Neural cell (in vitro differentiated cells): Measurements from ENCODE around the gene GCNT2.

Source experiments
- EP300 ChIP-seq: fragments of 450-650 bp; conservative IDR thresholded peaks from 2 replicates; pipeline ENCODE4 v1.6.1; 2014; ENCODE audit warnings: antibody characterized with exemption, mild to moderate bottlenecking, moderate library complexity; ENCODE audit not compliant: poor library complexity, severe bottlenecking
- EZH2 ChIP-seq: fragments of 200-600, 300-800 bp; shearing (Covaris generic), sonication (generic); IDR thresholded peaks from 2 replicates; pipeline ENCODE4 v1.6.1; 2014; ENCODE audit warnings: antibody characterized with exemption, low read length, borderline replicate concordance, mild to moderate bottlenecking; ENCODE audit not compliant: insufficient read depth, poor library complexity, severe bottlenecking
- MXI1 ChIP-seq: fragments of 450-650 bp; conservative IDR thresholded peaks from 2 replicates; pipeline ENCODE4 v1.6.1; 2014; ENCODE audit warnings: antibody characterized with exemption, mild to moderate bottlenecking; ENCODE audit not compliant: poor library complexity, severe bottlenecking
- POLR2AphosphoS5 ChIP-seq: IDR thresholded peaks from 2 replicates; pipeline ENCODE4 v1.6.1; 2012
- TF ChIP-seq, protein P1 (sequence below): fragments of 450-650 bp; IDR thresholded peaks from 2 replicates; pipeline ENCODE4 v1.5.1; 2014; ENCODE audit warnings: antibody characterized with exemption, mild to moderate bottlenecking, moderate library complexity; ENCODE audit not compliant: poor library complexity, severe bottlenecking
- TF ChIP-seq, protein P2 (sequence below): IDR thresholded peaks from 2 replicates; pipeline ENCODE4 v1.6.1; 2012; ENCODE audit warnings: borderline replicate concordance

DNA sequence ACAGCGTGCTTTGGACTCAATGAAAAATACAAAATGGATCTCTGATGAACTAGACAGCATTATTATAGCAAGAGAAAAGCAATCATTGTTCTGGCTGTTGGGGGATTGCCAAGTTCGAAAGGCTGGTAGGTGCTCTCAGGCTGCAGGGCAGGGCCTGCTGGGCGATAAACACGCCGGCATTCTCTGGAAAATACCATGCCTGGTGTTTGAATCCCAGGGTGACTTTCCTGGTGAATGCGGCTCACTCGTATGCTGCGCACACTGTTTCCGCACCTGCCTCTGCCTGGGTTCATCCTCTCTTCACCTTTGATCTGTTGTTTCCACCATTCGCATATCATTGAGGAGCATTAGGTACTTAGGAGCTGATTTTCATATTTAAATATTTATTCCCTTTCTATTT, 37.4 kb downstream of the GCNT2 start:
- TF ChIP-seq EZH2 = no peak
- TF ChIP-seq, protein P1, sequence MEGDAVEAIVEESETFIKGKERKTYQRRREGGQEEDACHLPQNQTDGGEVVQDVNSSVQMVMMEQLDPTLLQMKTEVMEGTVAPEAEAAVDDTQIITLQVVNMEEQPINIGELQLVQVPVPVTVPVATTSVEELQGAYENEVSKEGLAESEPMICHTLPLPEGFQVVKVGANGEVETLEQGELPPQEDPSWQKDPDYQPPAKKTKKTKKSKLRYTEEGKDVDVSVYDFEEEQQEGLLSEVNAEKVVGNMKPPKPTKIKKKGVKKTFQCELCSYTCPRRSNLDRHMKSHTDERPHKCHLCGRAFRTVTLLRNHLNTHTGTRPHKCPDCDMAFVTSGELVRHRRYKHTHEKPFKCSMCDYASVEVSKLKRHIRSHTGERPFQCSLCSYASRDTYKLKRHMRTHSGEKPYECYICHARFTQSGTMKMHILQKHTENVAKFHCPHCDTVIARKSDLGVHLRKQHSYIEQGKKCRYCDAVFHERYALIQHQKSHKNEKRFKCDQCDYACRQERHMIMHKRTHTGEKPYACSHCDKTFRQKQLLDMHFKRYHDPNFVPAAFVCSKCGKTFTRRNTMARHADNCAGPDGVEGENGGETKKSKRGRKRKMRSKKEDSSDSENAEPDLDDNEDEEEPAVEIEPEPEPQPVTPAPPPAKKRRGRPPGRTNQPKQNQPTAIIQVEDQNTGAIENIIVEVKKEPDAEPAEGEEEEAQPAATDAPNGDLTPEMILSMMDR = no peak
- TF ChIP-seq, protein P2, sequence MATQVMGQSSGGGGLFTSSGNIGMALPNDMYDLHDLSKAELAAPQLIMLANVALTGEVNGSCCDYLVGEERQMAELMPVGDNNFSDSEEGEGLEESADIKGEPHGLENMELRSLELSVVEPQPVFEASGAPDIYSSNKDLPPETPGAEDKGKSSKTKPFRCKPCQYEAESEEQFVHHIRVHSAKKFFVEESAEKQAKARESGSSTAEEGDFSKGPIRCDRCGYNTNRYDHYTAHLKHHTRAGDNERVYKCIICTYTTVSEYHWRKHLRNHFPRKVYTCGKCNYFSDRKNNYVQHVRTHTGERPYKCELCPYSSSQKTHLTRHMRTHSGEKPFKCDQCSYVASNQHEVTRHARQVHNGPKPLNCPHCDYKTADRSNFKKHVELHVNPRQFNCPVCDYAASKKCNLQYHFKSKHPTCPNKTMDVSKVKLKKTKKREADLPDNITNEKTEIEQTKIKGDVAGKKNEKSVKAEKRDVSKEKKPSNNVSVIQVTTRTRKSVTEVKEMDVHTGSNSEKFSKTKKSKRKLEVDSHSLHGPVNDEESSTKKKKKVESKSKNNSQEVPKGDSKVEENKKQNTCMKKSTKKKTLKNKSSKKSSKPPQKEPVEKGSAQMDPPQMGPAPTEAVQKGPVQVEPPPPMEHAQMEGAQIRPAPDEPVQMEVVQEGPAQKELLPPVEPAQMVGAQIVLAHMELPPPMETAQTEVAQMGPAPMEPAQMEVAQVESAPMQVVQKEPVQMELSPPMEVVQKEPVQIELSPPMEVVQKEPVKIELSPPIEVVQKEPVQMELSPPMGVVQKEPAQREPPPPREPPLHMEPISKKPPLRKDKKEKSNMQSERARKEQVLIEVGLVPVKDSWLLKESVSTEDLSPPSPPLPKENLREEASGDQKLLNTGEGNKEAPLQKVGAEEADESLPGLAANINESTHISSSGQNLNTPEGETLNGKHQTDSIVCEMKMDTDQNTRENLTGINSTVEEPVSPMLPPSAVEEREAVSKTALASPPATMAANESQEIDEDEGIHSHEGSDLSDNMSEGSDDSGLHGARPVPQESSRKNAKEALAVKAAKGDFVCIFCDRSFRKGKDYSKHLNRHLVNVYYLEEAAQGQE = no peak
- TF ChIP-seq POLR2AphosphoS5 = no peak
- TF ChIP-seq MXI1 = no peak
- TF ChIP-seq EP300 = no peak
